ENCODE results near the gene NASP. TPM values are rescaled to one million over a fixed set of nuclear protein-coding genes. Genes with fewer than 3 reads are reported as not detected.

The NASP gene
- 27.4 TPM for total RNA-seq (ENCODE audit: insufficient read depth, low replicate concordance)

GRCh38 chr1:45583666-45584350 is at the start of gene NASP:
Gene NASP, plus strand, starts transcription at chr1:45584041. Its CDS starts 106 bp downstream, at chr1:45584147.
- DNase-seq (ENCODE audit: low spot score): peak; percentile 94

- no peak for DNase-seq (ENCODE audit: low spot score)
These were observed 47.7 kb upstream of the NASP start for GRCh38 chr1:45535988-45536766.

- DNase-seq (ENCODE audit: low spot score): no peak
These were observed 47.0 kb upstream of the NASP start for GRCh38 chr1:45536886-45537285.

- no peak for DNase-seq (ENCODE audit: low spot score)
These were observed 42.6 kb upstream of the NASP start for GRCh38 chr1:45541193-45541592.

GRCh38 chr1:45542591-45542990 is 41.2 kb upstream of the NASP start:
- no peak for DNase-seq (ENCODE audit: low spot score)

- DNase-seq (ENCODE audit: low spot score): peak; percentile 69
These were observed 40.0 kb upstream of the NASP start for GRCh38 chr1:45543581-45544417.

- DNase-seq (ENCODE audit: low spot score): no peak
These were observed 39.3 kb upstream of the NASP start for GRCh38 chr1:45544530-45544929.

GRCh38 chr1:45545019-45545493 is 38.8 kb upstream of the NASP start:
- DNase-seq (ENCODE audit: low spot score): no peak

- no peak for DNase-seq (ENCODE audit: low spot score)
These were observed 38.1 kb upstream of the NASP start for GRCh38 chr1:45545553-45546310.

- DNase-seq (ENCODE audit: low spot score): peak; percentile 94
These were observed 33.2 kb upstream of the NASP start, which contains the start of gene AKR1A1 for GRCh38 chr1:45550401-45551351. Gene AKR1A1, plus strand, starts transcription at chr1:45550826. Its CDS starts 10,969 bp downstream, at chr1:45561795.

GRCh38 chr1:45551684-45552083 is 32.2 kb upstream of the NASP start:
- no peak for DNase-seq (ENCODE audit: low spot score)

- peak; percentile 36 for DNase-seq (ENCODE audit: low spot score)
These were observed 31.5 kb upstream of the NASP start for GRCh38 chr1:45552331-45552730.

- DNase-seq (ENCODE audit: low spot score): no peak
These were observed 29.6 kb upstream of the NASP start for GRCh38 chr1:45554198-45554597.

- peak; percentile 31 for DNase-seq (ENCODE audit: low spot score)
These were observed 26.4 kb upstream of the NASP start for GRCh38 chr1:45557422-45557944.

GRCh38 chr1:45563843-45564242 is 20.0 kb upstream of the NASP start:
- DNase-seq (ENCODE audit: low spot score): peak; percentile 30

- DNase-seq (ENCODE audit: low spot score): peak; percentile 93
These were observed 17.1 kb upstream of the NASP start for GRCh38 chr1:45566722-45567121.

GRCh38 chr1:45567911-45568310 is 15.9 kb upstream of the NASP start:
- DNase-seq (ENCODE audit: low spot score): no peak

- DNase-seq (ENCODE audit: low spot score): no peak
These were observed 15.4 kb upstream of the NASP start for GRCh38 chr1:45568421-45568820.

GRCh38 chr1:45569571-45569961 is 14.3 kb upstream of the NASP start:
- no peak for DNase-seq (ENCODE audit: low spot score)
